MG63 (cell line): ENCODE results near the gene PDE4D. TPM values are rescaled to one million over a fixed set of nuclear protein-coding genes. Genes with fewer than 3 reads are reported as not detected.

ENCODE experiments used
- DNase-seq: peaks from one replicate; pipeline ENCODE4 v3.0.0-alpha.2; 2020
- H3K27me3 ChIP-seq: fragments of 250-450 bp; sonication (Bioruptor Pico); 2 replicates; pipeline ENCODE4 v1.5.1; 2020; ENCODE audit warnings: mild to moderate bottlenecking, moderate library complexity
- H3K36me3 ChIP-seq: fragments of 250-450 bp; sonication (Bioruptor Pico); 2 replicates; pipeline ENCODE4 v1.5.1; 2020; ENCODE audit warnings: mild to moderate bottlenecking, moderate library complexity
- H3K4me3 ChIP-seq: fragments of 250-450 bp; sonication (Bioruptor Pico); 2 replicates; pipeline ENCODE4 v1.5.1; 2020; ENCODE audit warnings: mild to moderate bottlenecking, moderate library complexity
- H3K9me3 ChIP-seq: fragments of 250-450 bp; sonication (Bioruptor Pico); 2 replicates; pipeline ENCODE4 v1.5.1; 2020; ENCODE audit warnings: mild to moderate bottlenecking, moderate library complexity
- total RNA-seq: library from RNA; depleted of rRNA; stranded (reverse); fragments of >200 nt; shearing (Covaris generic); gene quantifications from 2 replicates; pipeline ENCODE4 v1.2.3, GENCODE V29; 2014; ENCODE audit warnings: low replicate concordance

PDE4D gene
- total RNA-seq, 1 experiment from 2014 or later: 3.1 TPM

- no peak for DNase-seq
- Histone ChIP-seq H3K36me3 (no peaks in the 10 kb centered on the region), H3K4me3 (no peak overlapping the region), H3K27me3 (peaks cover 4% of the 10 kb centered on the region), H3K9me3 (no peaks in the 10 kb centered on the region)
Observed at GRCh38 chr5:59823420-59823819, 70.1 kb downstream of the PDE4D start.

DNA sequence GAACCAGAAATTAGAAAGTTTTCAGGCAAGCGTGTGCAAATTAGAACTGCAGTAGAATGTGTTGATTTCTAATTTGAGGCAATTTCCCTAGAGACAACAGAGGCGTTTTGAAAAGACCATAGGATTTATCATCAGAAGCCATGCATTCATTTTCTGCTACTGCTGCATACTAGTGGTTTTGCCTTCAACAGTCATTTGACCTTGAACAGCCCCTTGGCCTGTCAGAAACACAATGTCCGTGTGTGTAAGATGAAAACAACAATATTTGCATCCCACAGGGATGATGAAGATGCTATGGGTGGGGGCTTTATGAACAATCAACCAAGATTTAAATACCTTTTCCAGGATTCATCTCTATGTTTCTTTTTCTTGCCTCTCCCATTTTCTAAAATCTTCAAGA is 73.7 kb downstream of the PDE4D start:
- no peaks in the 10 kb centered on the region for H3K36me3 ChIP-seq
- no peaks in the 10 kb centered on the region for H3K9me3 ChIP-seq
- H3K4me3 ChIP-seq: no peak overlapping the region
- peaks cover 4% of the 10 kb centered on the region for H3K27me3 ChIP-seq
- DNase-seq: no peak

- no peaks in the 10 kb centered on the region for H3K9me3 ChIP-seq
- no peaks in the 10 kb centered on the region for H3K36me3 ChIP-seq
- DNase-seq: no peak
- peaks cover 4% of the 10 kb centered on the region for H3K27me3 ChIP-seq
- no peak overlapping the region for H3K4me3 ChIP-seq
Observed at GRCh38 chr5:59817536-59817935, 76.0 kb downstream of the PDE4D start.

DNA sequence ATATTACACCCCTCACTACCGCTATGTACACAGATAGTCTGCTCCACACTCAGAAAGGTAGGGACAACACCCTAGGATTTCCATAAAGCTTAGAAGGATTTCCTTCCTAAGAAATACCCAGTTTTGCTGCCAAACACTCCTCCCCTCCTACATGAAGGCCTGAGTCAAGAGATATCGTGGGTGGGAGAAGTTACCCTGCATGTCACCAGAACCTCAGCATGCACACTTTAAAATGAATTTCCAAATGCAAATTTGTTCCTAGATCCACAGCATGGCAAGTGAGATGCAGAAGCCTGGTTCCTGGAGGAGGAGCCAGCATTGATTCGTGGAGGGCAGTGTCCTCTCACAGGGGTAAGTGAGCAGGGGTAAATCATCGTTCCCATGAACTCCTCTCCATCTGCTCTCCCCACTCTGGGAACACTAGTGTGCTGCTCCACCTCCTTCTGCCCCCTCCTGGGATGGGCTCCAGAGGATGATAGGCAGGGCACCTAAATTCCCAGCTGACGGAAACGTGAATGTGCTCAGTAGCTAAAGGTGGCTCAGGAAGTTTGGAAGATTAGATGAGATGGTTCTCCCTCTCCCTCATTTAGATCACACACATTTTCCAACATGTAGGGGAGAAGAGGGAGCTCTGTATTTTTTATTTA is 76.7 kb downstream of the PDE4D start:
- Histone ChIP-seq H3K27me3 (peaks cover 4% of the 10 kb centered on the region), H3K9me3 (no peaks in the 10 kb centered on the region), H3K36me3 (no peaks in the 10 kb centered on the region), H3K4me3 (no peak overlapping the region)
- no peak for DNase-seq

DNA sequence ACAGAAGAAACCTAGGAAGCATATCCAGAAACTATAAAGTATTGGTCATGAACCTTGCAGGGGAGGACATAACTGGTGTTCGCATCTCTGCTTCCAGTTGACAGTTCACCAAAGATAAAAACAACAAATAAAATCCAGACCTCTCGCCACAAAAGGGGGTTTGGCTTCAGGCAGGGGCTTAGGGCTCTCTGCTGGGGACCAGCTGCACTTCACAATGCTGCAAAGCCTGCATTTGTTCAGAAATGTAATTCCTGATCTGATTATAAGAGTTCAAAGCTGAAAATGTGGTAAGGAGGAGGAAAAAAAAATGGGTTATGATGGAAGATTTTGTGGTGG is 79.0 kb downstream of the PDE4D start:
- DNase-seq: no peak
- peaks cover 7% of the 10 kb centered on the region; the same call in 1 of the 2 replicates for H3K27me3 ChIP-seq
- no peak overlapping the region for H3K4me3 ChIP-seq
- H3K9me3 ChIP-seq: no peaks in the 10 kb centered on the region
- H3K36me3 ChIP-seq: no peaks in the 10 kb centered on the region

GRCh38 chr5:59813761-59814536 is 79.6 kb downstream of the PDE4D start:
- H3K36me3 ChIP-seq: no peaks in the 10 kb centered on the region
- no peak for DNase-seq
- no peaks in the 10 kb centered on the region for H3K9me3 ChIP-seq
- no peak overlapping the region for H3K4me3 ChIP-seq
- H3K27me3 ChIP-seq: peaks cover 7% of the 10 kb centered on the region; the same call in 1 of the 2 replicates

- H3K36me3 ChIP-seq: no peaks in the 10 kb centered on the region
- peaks cover 7% of the 10 kb centered on the region; the same call in 1 of the 2 replicates for H3K27me3 ChIP-seq
- no peaks in the 10 kb centered on the region for H3K9me3 ChIP-seq
- peak; percentile 43 for DNase-seq
- H3K4me3 ChIP-seq: no peak overlapping the region
Observed at GRCh38 chr5:59810041-59810440, 83.5 kb downstream of the PDE4D start.

DNA sequence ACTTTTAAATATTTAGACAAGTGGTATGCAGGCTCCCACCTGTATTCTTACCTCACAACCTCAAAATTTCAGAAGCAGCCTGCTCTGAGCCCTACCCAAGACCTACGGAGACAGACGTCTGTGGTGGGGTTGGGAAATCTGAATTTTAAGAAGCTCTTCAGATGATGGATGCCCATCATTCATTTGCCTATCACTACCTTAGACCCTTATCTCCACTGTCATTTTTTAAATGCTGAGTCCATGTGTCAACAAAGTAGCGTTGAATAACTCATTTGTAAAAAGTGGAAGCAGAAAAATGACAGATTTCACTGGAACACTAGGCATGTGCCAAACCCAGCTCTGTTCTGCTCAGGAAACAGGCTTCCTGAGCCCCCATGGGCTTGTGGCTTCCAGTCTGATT is 85.7 kb downstream of the PDE4D start:
- Histone ChIP-seq H3K36me3 (no peaks in the 10 kb centered on the region), H3K27me3 (peaks cover 7% of the 10 kb centered on the region; the same call in 1 of the 2 replicates), H3K9me3 (no peaks in the 10 kb centered on the region), H3K4me3 (no peak overlapping the region)
- no peak for DNase-seq

DNA sequence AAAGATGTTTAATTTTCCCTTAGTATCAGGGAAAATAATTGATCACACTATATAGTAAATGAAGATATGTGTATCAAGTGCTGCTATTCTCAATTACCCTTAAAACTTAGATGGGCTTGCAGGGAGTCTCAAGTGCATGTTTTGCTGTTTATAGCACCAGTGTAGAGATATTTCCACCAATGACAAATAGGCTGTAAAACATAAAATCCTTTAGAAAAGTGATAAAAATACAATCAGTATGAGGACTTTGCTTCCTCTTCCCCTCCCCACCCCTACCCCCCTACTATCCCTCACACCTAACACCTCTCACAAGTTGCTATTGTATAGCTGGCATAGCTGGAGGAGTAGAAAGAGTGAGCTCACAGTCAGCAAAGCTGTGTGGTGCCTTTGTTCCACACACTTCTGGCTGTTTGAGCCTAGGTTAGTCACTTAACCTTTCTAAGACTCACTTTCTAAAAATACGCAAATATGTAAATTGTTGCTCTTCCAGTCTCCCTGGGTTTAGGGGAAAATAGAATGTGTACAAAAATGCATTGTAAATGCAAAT is 93.1 kb downstream of the PDE4D start:
- no peaks in the 10 kb centered on the region for H3K27me3 ChIP-seq
- H3K4me3 ChIP-seq: no peak overlapping the region
- H3K9me3 ChIP-seq: no peaks in the 10 kb centered on the region
- no peaks in the 10 kb centered on the region for H3K36me3 ChIP-seq
- no peak for DNase-seq

DNA sequence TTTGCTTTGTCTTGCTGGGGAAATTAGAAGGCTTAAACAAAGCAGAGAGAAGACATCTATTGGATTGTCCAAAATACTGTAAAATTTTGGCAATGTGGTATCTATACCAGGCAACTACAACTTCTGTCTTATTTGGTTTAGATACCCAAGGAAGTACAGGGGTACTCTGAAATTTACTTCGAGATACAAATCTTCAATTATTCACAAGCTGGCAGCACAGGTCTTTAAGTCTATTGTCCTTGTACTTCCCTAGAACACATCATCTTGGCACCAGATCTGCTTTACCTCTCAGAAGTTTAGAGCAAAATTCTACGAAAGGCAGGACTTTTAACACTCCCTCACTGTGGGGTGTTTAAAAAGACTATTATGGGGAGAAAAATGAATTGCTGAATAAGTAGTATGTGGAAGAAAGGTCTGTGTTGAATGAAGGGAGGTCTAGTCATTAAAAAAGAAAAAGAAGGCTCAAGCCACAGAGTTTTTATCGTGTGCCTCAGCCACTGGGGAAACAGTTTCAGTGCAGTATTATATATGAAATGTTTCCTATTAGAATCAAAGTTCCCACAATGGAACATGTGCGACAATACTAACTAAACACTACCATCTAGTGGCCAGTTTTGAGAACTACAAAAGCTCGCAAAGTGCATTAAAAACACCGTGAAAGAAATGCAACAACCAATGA is 93.7 kb downstream of the PDE4D start:
- no peaks in the 10 kb centered on the region for H3K9me3 ChIP-seq
- no peak for DNase-seq
- no peak overlapping the region for H3K4me3 ChIP-seq
- no peaks in the 10 kb centered on the region for H3K36me3 ChIP-seq
- no peaks in the 10 kb centered on the region for H3K27me3 ChIP-seq

GRCh38 chr5:59798862-59799667 is 94.5 kb downstream of the PDE4D start:
- DNase-seq: no peak
- Histone ChIP-seq H3K4me3 (no peak overlapping the region), H3K27me3 (no peaks in the 10 kb centered on the region), H3K36me3 (no peaks in the 10 kb centered on the region), H3K9me3 (no peaks in the 10 kb centered on the region)

DNA sequence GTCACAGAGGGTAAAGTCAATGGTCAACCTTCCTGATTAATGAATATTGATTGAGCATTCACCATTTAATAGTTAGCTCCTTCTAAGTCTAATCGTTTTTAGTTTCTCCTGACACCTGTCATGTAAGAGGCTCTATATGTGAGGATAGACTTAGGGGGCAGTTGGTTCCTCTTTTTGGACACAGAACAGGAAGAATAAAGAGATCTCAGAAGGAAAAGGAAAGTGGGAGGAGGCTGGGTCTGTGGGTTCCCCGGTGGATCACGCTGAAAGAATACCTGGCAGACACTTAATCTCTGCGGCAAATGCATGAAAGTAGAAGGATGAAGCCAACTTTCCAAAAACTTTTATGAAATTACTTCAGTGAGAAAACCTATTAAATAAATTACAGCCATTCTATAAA is 98.4 kb downstream of the PDE4D start:
- Histone ChIP-seq H3K36me3 (no peaks in the 10 kb centered on the region), H3K9me3 (no peaks in the 10 kb centered on the region), H3K4me3 (no peak overlapping the region), H3K27me3 (no peaks in the 10 kb centered on the region)
- DNase-seq: no peak

- no peaks in the 10 kb centered on the region for H3K27me3 ChIP-seq
- DNase-seq: peak; percentile 94
- H3K36me3 ChIP-seq: no peaks in the 10 kb centered on the region
- no peaks in the 10 kb centered on the region for H3K9me3 ChIP-seq
- no peak overlapping the region for H3K4me3 ChIP-seq
Observed at GRCh38 chr5:59792983-59793585, 100.4 kb downstream of the PDE4D start.

DNA sequence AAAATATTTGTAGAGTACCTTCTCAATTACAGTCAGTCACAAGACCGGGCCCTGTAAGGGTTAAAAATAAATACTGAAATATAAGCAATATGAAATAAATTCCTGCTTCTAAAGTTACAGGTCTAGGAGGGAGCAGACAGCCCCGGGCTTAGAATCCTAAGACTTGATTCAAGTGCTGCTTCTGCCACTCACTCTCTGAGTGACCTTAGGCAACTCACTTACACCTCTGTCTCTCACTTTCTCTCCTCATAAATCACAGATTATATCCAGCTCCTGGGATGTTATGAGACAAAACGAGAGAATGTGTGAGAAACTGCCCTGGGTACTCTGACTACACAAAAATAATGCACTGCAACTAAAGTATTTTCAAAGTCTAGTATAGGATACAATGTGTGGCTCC is 101.9 kb downstream of the PDE4D start:
- Histone ChIP-seq H3K4me3 (no peak overlapping the region), H3K27me3 (no peaks in the 10 kb centered on the region), H3K36me3 (no peaks in the 10 kb centered on the region), H3K9me3 (no peaks in the 10 kb centered on the region)
- no peak for DNase-seq

DNA sequence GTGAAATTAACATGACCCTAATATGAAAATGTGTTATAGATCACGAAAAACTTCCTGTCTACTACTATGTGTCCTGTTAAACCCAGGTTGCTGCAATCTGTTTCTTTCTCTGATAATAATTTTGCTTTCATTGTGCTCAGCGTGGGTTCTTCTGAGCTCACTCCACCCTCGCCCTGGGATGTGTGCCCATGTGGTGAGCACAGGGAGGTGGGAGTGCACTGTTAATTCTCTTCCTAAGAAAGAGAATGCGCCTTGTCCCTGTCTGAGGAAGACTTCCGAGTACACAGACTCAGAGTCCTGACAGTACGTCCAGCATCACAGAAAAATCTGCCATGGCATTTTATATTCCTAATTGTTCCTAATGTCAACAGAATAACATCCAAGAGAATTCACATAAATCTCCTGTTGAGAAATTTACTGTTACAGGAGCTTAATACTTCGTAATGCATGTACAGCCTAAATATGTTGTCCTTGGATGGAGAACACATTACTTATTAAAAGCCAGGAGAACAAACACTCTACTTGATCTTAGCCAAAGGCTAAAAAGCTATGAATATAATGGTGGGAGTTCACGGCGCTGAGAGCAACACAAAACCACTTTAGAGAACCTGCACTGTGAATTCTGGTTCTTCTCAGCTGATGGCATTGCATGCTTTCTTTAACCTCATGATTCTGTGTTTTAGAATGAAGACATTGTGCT is 102.6 kb downstream of the PDE4D start:
- H3K9me3 ChIP-seq: no peaks in the 10 kb centered on the region
- no peak overlapping the region for H3K4me3 ChIP-seq
- DNase-seq: peak; percentile 11
- no peaks in the 10 kb centered on the region for H3K27me3 ChIP-seq
- H3K36me3 ChIP-seq: no peaks in the 10 kb centered on the region

DNA sequence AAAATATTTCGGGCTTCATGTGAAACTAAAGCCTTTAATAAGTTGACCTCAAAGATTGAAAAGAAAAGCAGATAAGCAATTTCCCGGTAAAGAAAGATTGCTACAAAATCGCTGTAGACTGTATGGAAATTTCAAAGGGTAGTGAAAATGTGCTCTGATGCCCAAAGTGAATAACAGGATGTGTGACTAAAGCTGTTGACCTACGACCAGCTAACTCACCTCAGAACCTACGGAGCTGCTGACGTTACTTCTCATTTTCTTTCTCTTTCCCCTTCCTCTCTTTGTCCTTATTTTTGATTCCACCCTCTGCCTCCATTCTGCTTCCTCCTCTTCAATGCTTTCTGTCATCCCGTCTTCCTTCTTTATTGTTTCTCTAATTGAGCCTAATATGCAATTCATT is 103.2 kb downstream of the PDE4D start:
- Histone ChIP-seq H3K36me3 (no peaks in the 10 kb centered on the region), H3K4me3 (no peak overlapping the region), H3K9me3 (no peaks in the 10 kb centered on the region), H3K27me3 (no peaks in the 10 kb centered on the region)
- DNase-seq: no peak
